Parathyroid adenoma (tissue), 2 donors: ENCODE results near the gene MOG.
"Not testable (repeated sequence)": the region's sequence is repeated elsewhere in the genome, so short reads cannot be mapped to it uniquely, and the experiment has no call there.

Source experiments
- H2AFZ ChIP-seq: fragments of 300-600 bp; sonication (generic); one replicate; pipeline ENCODE4 v1.7.0; 2017; ENCODE audit warnings: antibody characterized with exemption, mild to moderate bottlenecking
- H3K27ac ChIP-seq: fragments of 300-600 bp; sonication (generic); one replicate; pipeline ENCODE4 v1.7.0; 2017
- H3K27me3 ChIP-seq: fragments of 300-600 bp; sonication (generic); one replicate; pipeline ENCODE4 v1.7.0; 2017; ENCODE audit warnings: low read length; ENCODE audit not compliant: control insufficient read depth, insufficient read depth
- H3K36me3 ChIP-seq: fragments of 300-600 bp; sonication (generic); one replicate; pipeline ENCODE4 v1.7.0; 2017; ENCODE audit warnings: low read length; ENCODE audit not compliant: control insufficient read depth, insufficient read depth
- H3K4me1 ChIP-seq: fragments of 300-600 bp; sonication (generic); one replicate; pipeline ENCODE4 v1.7.0; 2017; ENCODE audit warnings: control low read depth
- H3K4me2 ChIP-seq: fragments of 300-600 bp; sonication (generic); one replicate; pipeline ENCODE4 v1.7.0; 2017; ENCODE audit warnings: low read length
- H3K4me3 ChIP-seq: fragments of 300-600 bp; sonication (generic); one replicate; pipeline ENCODE4 v1.7.0; 2017; ENCODE audit warnings: low read depth, low read length
- H3K79me2 ChIP-seq: fragments of 300-600 bp; sonication (generic); one replicate; pipeline ENCODE4 v1.7.0; 2017; ENCODE audit warnings: control low read depth
- H3K9ac ChIP-seq: fragments of 300-600 bp; sonication (generic); one replicate; pipeline ENCODE4 v1.7.0; 2017; ENCODE audit warnings: mild to moderate bottlenecking
- H3K9me3 ChIP-seq: fragments of 300-600 bp; sonication (generic); one replicate; pipeline ENCODE4 v1.7.0; 2017; ENCODE audit warnings: low read length; ENCODE audit not compliant: control insufficient read depth
- CTCF ChIP-seq: fragments of 300-600 bp; sonication (generic); IDR thresholded peaks from one replicate; pipeline ENCODE4 v1.7.0; 2017; ENCODE audit warnings: antibody characterized with exemption, mild to moderate bottlenecking
- donor health status: primary hyperparathyroidism.

MOG gene

DNA sequence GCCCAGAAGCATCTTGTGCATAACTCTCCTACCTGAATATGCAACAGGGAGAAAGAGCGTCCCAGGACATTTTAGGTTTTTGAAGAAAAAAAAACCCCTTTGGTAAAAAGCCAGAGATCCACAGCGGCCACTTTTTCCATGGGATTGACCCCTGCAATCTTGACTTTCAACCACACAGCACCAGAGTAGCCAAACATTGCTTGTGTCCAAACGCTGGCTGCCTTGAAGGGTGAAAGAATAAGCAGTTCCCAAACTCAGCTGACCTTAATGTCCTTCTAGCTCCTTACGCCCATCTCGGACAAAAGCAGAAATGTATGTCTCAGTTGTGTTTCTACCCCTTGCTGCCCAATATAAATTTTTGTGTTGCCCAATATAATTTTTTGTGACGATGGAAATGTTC is 1.2 kb upstream of the MOG start:
- H3K9me3 ChIP-seq = no peaks in the 10 kb centered on the region
- H3K4me2 ChIP-seq = no peak overlapping the region
- H2AFZ ChIP-seq = no peak overlapping the region
- H3K27me3 ChIP-seq = no peaks in the 10 kb centered on the region
- H3K36me3 ChIP-seq = no peaks in the 10 kb centered on the region
- TF ChIP-seq CTCF = no peak
- H3K4me3 ChIP-seq = no peak overlapping the region
- no peak overlapping the region for H3K27ac ChIP-seq
- H3K9ac ChIP-seq = no peak overlapping the region
- H3K79me2 ChIP-seq = no peaks in the 10 kb centered on the region
- no peaks in the 10 kb centered on the region for H3K4me1 ChIP-seq

GRCh38 chr6:29656157-29656556 is 735 bp upstream of the MOG start:
- H3K4me1 ChIP-seq = no peaks in the 10 kb centered on the region
- H3K9ac ChIP-seq = no peak overlapping the region
- no peak overlapping the region for H2AFZ ChIP-seq
- no peaks in the 10 kb centered on the region for H3K36me3 ChIP-seq
- no peak for TF ChIP-seq CTCF
- H3K27ac ChIP-seq = no peak overlapping the region
- no peaks in the 10 kb centered on the region for H3K79me2 ChIP-seq
- H3K9me3 ChIP-seq = no peaks in the 10 kb centered on the region
- H3K4me3 ChIP-seq = no peak overlapping the region
- H3K27me3 ChIP-seq = no peaks in the 10 kb centered on the region
- H3K4me2 ChIP-seq = no peak overlapping the region

DNA sequence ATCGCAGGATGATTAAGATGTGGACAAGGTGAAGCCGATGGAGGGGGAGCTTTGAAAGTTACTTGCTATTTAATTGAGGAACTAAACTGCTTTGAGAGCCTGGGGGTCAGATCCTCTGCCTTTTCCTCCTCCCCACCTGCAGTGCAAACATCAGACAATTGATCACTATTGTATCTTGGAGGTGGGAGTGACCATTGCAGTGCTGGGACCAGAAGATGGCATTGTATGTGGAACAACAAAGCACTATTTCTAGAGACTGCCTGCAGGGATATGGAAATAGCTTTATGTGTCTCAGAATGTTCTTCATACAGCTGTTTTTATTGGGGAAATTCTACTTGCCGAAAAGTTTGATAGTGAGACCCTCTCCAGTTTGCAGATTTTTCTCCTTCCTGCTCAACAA is 4.2 kb downstream of the MOG start:
- no peak for TF ChIP-seq CTCF
- H3K4me3 ChIP-seq = no peak overlapping the region
- no peaks in the 10 kb centered on the region for H3K27me3 ChIP-seq
- H3K4me2 ChIP-seq = no peak overlapping the region
- H3K9me3 ChIP-seq = no peaks in the 10 kb centered on the region
- H2AFZ ChIP-seq = no peak overlapping the region
- no peak overlapping the region for H3K27ac ChIP-seq
- H3K9ac ChIP-seq = no peak overlapping the region
- no peaks in the 10 kb centered on the region for H3K79me2 ChIP-seq
- no peaks in the 10 kb centered on the region for H3K36me3 ChIP-seq
- no peaks in the 10 kb centered on the region for H3K4me1 ChIP-seq

DNA sequence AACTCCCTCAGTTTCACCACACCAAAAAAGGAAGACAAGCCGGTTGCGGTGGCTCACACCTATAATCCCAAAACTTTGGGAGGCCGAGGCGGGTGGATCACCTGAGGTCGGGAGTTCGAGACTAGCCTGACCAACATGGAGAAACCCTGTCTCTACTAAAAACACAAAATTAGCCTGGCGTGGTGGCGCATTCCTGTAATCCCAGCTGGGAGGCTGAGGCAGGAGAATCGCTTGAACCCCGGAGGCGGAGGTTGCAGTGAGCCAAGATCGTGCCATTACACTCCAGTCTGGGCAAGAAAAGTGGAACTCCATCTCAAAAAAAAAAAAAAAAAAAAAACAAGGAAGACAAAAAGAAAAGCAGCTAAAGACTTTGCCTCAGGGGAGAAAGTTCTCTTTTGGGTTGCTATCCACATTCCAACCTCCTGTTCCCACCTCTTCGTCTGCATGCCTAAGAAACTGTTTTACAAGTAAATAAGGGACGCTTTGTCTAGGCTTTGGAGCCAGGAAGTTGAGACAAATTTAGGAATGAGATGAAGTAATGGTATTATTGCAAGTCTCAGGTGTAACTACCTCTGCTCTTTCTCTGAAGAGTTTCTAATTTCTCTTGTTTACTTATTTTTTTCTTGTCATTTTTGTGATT is 4.7 kb downstream of the MOG start:
- not testable (repeated sequence) for H3K4me2 ChIP-seq, H3K9me3 ChIP-seq, H3K79me2 ChIP-seq, H3K9ac ChIP-seq, H3K4me1 ChIP-seq, H3K36me3 ChIP-seq, H3K27ac ChIP-seq, H3K4me3 ChIP-seq, H3K27me3 ChIP-seq, H2AFZ ChIP-seq

GRCh38 chr6:29663300-29664042 is 6.6 kb downstream of the MOG start:
- H3K27ac ChIP-seq = no peak overlapping the region
- H3K9ac ChIP-seq = no peak overlapping the region
- no peak overlapping the region for H3K4me3 ChIP-seq
- no peak overlapping the region for H2AFZ ChIP-seq
- TF ChIP-seq CTCF = no peak
- H3K79me2 ChIP-seq = no peaks in the 10 kb centered on the region
- H3K4me1 ChIP-seq = no peaks in the 10 kb centered on the region
- H3K27me3 ChIP-seq = no peaks in the 10 kb centered on the region
- no peak overlapping the region for H3K4me2 ChIP-seq
- H3K36me3 ChIP-seq = no peaks in the 10 kb centered on the region
- no peaks in the 10 kb centered on the region for H3K9me3 ChIP-seq
